Neural progenitor cell (in vitro differentiated cells): ENCODE measurements around the gene DNAJC1. TPM values are rescaled to one million over a fixed set of nuclear protein-coding genes. Genes with fewer than 3 reads are reported as not detected.
A peak's percentile ranks its signal among the peaks of the same experiment; 100 is the strongest.

Source experiments
- DNase-seq: peaks from one replicate; pipeline ENCODE4 v3.0.0-alpha.2; 2016; ENCODE audit warnings: low spot score
- H2AFZ ChIP-seq: fragments of 200-600 bp; sonication (generic); replicated peaks from 2 replicates; pipeline ENCODE4 v1.6.1; 2016; ENCODE audit warnings: antibody characterized with exemption
- H3F3A ChIP-seq: fragments of 200-600 bp; sonication (generic); 2 replicates; pipeline ENCODE4 v1.6.1; 2016; ENCODE audit warnings: antibody characterized with exemption, low read depth
- H3K27ac ChIP-seq: fragments of 200-600 bp; sonication (generic); 2 replicates; pipeline ENCODE4 v1.5.1; 2016; ENCODE audit warnings: mild to moderate bottlenecking
- H3K27me3 ChIP-seq: fragments of 200-600 bp; sonication (generic); 2 replicates; pipeline ENCODE4 v1.6.1; 2016; ENCODE audit warnings: mild to moderate bottlenecking, moderate library complexity
- H3K36me3 ChIP-seq: fragments of 200-600 bp; sonication (generic); 2 replicates; pipeline ENCODE4 v1.5.1; 2016
- H3K4me1 ChIP-seq: fragments of 200-600 bp; sonication (generic); 2 replicates; pipeline ENCODE4 v1.6.1; 2016; ENCODE audit warnings: mixed run types
- H3K4me2 ChIP-seq: fragments of 200-600 bp; sonication (generic); 2 replicates; pipeline ENCODE4 v1.6.1; 2016
- H3K4me3 ChIP-seq: fragments of 200-600 bp; sonication (generic); 2 replicates; pipeline ENCODE4 v1.5.1; 2016
- H3K79me2 ChIP-seq: fragments of 200-600 bp; sonication (generic); 2 replicates; pipeline ENCODE4 v1.6.1; 2016; ENCODE audit warnings: low read depth
- H3K9ac ChIP-seq: fragments of 200-600 bp; sonication (generic); 2 replicates; pipeline ENCODE4 v1.6.1; 2016
- H3K9me3 ChIP-seq: fragments of 200-600 bp; sonication (generic); 2 replicates; pipeline ENCODE4 v1.5.1; 2016; ENCODE audit warnings: low read depth
- H4K20me1 ChIP-seq: fragments of 200-600 bp; sonication (generic); 2 replicates; pipeline ENCODE4 v1.6.1; 2016; ENCODE audit warnings: low read depth
- H3K27ac Mint-ChIP-seq: 3 replicates; pipeline ENCODE4 v1.8.0; 2021; ENCODE audit warnings: mixed read lengths
- H3K27me3 Mint-ChIP-seq: 2 replicates; pipeline ENCODE4 v1.8.0; 2022; ENCODE audit warnings: low read depth, mild to moderate bottlenecking, inconsistent platforms, moderate library complexity, mixed read lengths; ENCODE audit not compliant: insufficient read depth
- H3K36me3 Mint-ChIP-seq: 3 replicates; pipeline ENCODE4 v1.8.0; 2021; ENCODE audit warnings: mixed read lengths
- H3K4me1 Mint-ChIP-seq: 3 replicates; pipeline ENCODE4 v1.8.0; 2021; ENCODE audit warnings: mixed read lengths
- H3K4me3 Mint-ChIP-seq: 3 replicates; pipeline ENCODE4 v1.8.0; 2021; ENCODE audit warnings: mild to moderate bottlenecking, moderate library complexity, mixed read lengths
- H3K9me3 Mint-ChIP-seq: 3 replicates; pipeline ENCODE4 v1.8.0; 2020; ENCODE audit warnings: mixed read lengths
- EZH2 ChIP-seq: fragments of 200-600 bp; sonication (generic); IDR thresholded peaks from 2 replicates; pipeline ENCODE4 v1.6.1; 2017; ENCODE audit warnings: antibody characterized with exemption, mild to moderate bottlenecking, moderate library complexity
- EZH2phosphoT487 ChIP-seq: fragments of 200-600 bp; sonication (generic); IDR thresholded peaks from 2 replicates; pipeline ENCODE4 v1.6.1; 2017; ENCODE audit warnings: antibody characterized with exemption
- total RNA-seq: library from RNA; depleted of rRNA; stranded (reverse); fragments of >200 nt; gene quantifications from 2 replicates; pipeline ENCODE4 v1.2.3, GENCODE V29; 2015; ENCODE audit warnings: low replicate concordance
- TF ChIP-seq, protein P1 (sequence below): fragments of 200-600 bp; sonication (generic); IDR thresholded peaks from 2 replicates; pipeline ENCODE4 v1.5.1; 2017; ENCODE audit warnings: antibody characterized with exemption, mild to moderate bottlenecking

Gene DNAJC1
- total RNA-seq, 1 donor from 2014 or later, result 55.3 TPM

DNA sequence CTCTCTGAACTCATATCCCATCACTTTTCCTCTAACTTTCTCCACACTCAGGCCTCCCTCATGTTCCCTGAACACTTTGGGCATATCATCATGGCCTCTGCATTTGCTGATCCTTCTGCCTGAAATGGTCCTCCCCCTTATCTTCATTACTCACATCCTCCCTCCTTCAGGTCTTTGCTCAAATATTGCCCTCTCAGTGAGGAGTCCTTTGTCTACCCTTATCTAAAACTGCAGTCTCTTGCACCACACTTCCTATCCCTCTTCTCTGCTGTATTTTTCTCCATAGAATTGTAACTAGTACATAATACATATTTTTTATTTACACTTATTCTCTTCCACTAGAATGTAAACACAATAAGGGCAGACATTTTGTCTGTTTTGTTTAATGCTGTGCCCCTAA, 41.7 kb downstream of the DNAJC1 start:
- no peak overlapping the region for H3K4me3 ChIP-seq
- no peaks in the 10 kb centered on the region for H3K4me1 Mint-ChIP-seq
- peaks cover 5% of the 10 kb centered on the region for H3K36me3 Mint-ChIP-seq
- H3K27ac Mint-ChIP-seq, result no peak overlapping the region
- TF ChIP-seq, protein P1, sequence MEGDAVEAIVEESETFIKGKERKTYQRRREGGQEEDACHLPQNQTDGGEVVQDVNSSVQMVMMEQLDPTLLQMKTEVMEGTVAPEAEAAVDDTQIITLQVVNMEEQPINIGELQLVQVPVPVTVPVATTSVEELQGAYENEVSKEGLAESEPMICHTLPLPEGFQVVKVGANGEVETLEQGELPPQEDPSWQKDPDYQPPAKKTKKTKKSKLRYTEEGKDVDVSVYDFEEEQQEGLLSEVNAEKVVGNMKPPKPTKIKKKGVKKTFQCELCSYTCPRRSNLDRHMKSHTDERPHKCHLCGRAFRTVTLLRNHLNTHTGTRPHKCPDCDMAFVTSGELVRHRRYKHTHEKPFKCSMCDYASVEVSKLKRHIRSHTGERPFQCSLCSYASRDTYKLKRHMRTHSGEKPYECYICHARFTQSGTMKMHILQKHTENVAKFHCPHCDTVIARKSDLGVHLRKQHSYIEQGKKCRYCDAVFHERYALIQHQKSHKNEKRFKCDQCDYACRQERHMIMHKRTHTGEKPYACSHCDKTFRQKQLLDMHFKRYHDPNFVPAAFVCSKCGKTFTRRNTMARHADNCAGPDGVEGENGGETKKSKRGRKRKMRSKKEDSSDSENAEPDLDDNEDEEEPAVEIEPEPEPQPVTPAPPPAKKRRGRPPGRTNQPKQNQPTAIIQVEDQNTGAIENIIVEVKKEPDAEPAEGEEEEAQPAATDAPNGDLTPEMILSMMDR, result no peak
- TF ChIP-seq EZH2phosphoT487, result no peak
- TF ChIP-seq EZH2, result no peak
- H3K9ac ChIP-seq, result no peak overlapping the region
- H3K9me3 ChIP-seq, result no peaks in the 10 kb centered on the region
- no peak for DNase-seq
- H4K20me1 ChIP-seq, result no peaks in the 10 kb centered on the region
- peaks cover 8% of the 10 kb centered on the region for H3K79me2 ChIP-seq
- no peaks in the 10 kb centered on the region for H3K27me3 Mint-ChIP-seq
- no peaks in the 10 kb centered on the region for H3K36me3 ChIP-seq
- no peak overlapping the region for H2AFZ ChIP-seq
- peaks cover 15% of the 10 kb centered on the region for H3K9me3 Mint-ChIP-seq
- no peaks in the 10 kb centered on the region for H3F3A ChIP-seq
- H3K27ac ChIP-seq, result no peak overlapping the region
- H3K27me3 ChIP-seq, result no peaks in the 10 kb centered on the region
- H3K4me1 ChIP-seq, result no peaks in the 10 kb centered on the region
- H3K4me2 ChIP-seq, result no peak overlapping the region
- H3K4me3 Mint-ChIP-seq, result no peak overlapping the region

DNA sequence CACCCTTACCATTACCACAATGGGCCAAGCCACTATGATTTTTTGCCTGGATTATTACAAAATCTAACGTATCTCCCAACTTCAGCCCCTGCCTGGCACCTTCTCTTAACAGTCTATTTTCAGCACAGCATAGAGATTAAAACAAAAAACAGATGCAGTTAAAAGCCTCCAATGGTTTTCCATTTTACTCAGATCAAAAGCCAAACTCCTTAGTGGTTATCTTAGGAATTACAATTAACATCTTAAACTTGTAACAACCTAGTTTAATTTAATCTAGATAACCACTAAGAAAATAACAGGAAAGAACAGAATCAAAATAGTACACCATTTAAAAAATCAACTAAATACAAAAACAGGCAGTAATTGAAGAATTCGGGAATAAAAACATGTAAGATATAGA, 43.5 kb downstream of the DNAJC1 start:
- peaks cover 4% of the 10 kb centered on the region for H3F3A ChIP-seq
- H4K20me1 ChIP-seq, result no peaks in the 10 kb centered on the region
- no peak overlapping the region for H3K4me3 Mint-ChIP-seq
- no peak overlapping the region for H2AFZ ChIP-seq
- H3K79me2 ChIP-seq, result peaks cover 8% of the 10 kb centered on the region
- no peaks in the 10 kb centered on the region for H3K27me3 ChIP-seq
- H3K36me3 Mint-ChIP-seq, result peaks cover 1% of the 10 kb centered on the region
- H3K27ac ChIP-seq, result no peak overlapping the region
- peaks cover 8% of the 10 kb centered on the region for H3K4me1 Mint-ChIP-seq
- H3K9me3 Mint-ChIP-seq, result peaks cover 5% of the 10 kb centered on the region
- no peaks in the 10 kb centered on the region for H3K4me1 ChIP-seq
- H3K36me3 ChIP-seq, result no peaks in the 10 kb centered on the region
- H3K9me3 ChIP-seq, result no peaks in the 10 kb centered on the region
- no peaks in the 10 kb centered on the region for H3K27me3 Mint-ChIP-seq
- no peak for DNase-seq
- H3K9ac ChIP-seq, result no peak overlapping the region
- TF ChIP-seq, protein P1, result peak; percentile 12
- TF ChIP-seq EZH2, result no peak
- H3K27ac Mint-ChIP-seq, result no peak overlapping the region
- no peak overlapping the region for H3K4me2 ChIP-seq
- H3K4me3 ChIP-seq, result no peak overlapping the region

DNA sequence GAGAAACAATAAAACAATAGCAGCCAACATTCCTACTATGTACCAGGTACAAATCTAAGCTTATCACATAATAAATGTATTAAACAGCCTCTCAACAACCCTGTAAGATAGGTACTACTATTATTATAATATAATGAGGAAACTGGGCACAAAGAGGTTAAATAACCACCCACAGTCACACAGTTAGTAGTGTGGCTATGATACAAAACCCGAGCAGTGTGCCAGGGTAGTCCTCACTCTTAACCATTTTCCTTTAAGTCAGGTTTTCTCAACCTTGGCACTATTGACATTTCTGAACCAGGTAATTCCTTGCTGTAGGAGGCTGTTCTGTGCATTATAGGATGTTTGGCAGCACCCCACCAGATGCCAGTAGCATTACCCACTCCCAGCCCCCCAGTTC, 48.8 kb downstream of the DNAJC1 start:
- Histone ChIP-seq H3K27me3 (no peaks in the 10 kb centered on the region), H4K20me1 (no peaks in the 10 kb centered on the region), H3K9ac (no peak overlapping the region), H3K79me2 (peaks cover 8% of the 10 kb centered on the region), H3K9me3 (no peaks in the 10 kb centered on the region), H3K36me3 (no peaks in the 10 kb centered on the region), H2AFZ (no peak overlapping the region), H3K4me1 (no peaks in the 10 kb centered on the region), H3F3A (peaks cover 22% of the 10 kb centered on the region), H3K27ac (no peak overlapping the region), H3K4me2 (no peak overlapping the region), H3K4me3 (no peak overlapping the region)
- TF ChIP-seq EZH2, result no peak
- TF ChIP-seq, protein P1, result no peak
- no peak for TF ChIP-seq EZH2phosphoT487
- Mint-ChIP-seq H3K27me3 (no peaks in the 10 kb centered on the region), H3K27ac (no peak overlapping the region), H3K4me3 (no peak overlapping the region), H3K36me3 (peaks cover 2% of the 10 kb centered on the region), H3K9me3 (no peaks in the 10 kb centered on the region), H3K4me1 (peaks cover 25% of the 10 kb centered on the region)
- DNase-seq, result no peak
